ENCODE data around the gene FGD5.
A peak's percentile ranks its signal among the peaks of the same experiment; 100 is the strongest.

FGD5 gene

GRCh38 chr3:14946236-14946635, 127.5 kb downstream of the FGD5 start:
- Histone ChIP-seq H3K18ac (ENCODE audit: low read length) (no peak overlapping the region), H3K23ac (ENCODE audit: low read depth, low read length, poor library complexity) (no peak overlapping the region), H3K14ac (ENCODE audit: low read length) (no peak overlapping the region), H3K4ac (ENCODE audit: low read length) (no peak overlapping the region), H2BK5ac (ENCODE audit: low read length) (no peak overlapping the region), H4K91ac (ENCODE audit: low read depth, low read length, poor library complexity) (no peak overlapping the region), H3K27me3 (ENCODE audit: control insufficient read depth in 3 of 3, insufficient read depth in 3 of 3, low read depth in 1 of 3, low read length in 3 of 3) (no peaks in the 10 kb centered on the region), H3K27ac (replicated peaks; ENCODE audit: low read length) (no peak overlapping the region), H3K4me3 (ENCODE audit: low read length in 2 of 2) (peak overlapping the region in 1 of 2 donors; percentile 78), H4K8ac (ENCODE audit: low read depth, low read length) (no peak overlapping the region), H3K4me1 (ENCODE audit: control insufficient read depth in 2 of 2, insufficient read depth in 1 of 2, low read depth in 1 of 2, low read length in 2 of 2) (peaks cover 5 to 6% of the 10 kb centered on the region in 2 donors), H3K4me2 (ENCODE audit: insufficient read depth, low read length, poor library complexity, severe bottlenecking) (no peak overlapping the region), H2BK120ac (ENCODE audit: low read depth, low read length) (no peak overlapping the region), H2BK12ac (ENCODE audit: low read length) (no peak overlapping the region), H3K79me1 (ENCODE audit: low read depth, low read length) (peaks cover 4% of the 10 kb centered on the region), H2BK15ac (ENCODE audit: low read length) (no peak overlapping the region), H3K9ac (ENCODE audit: low read depth, low read length, poor library complexity) (no peak overlapping the region), H3K36me3 (replicated peaks in 1 of 2; ENCODE audit: control insufficient read depth in 2 of 2, insufficient read depth in 2 of 2, low read length in 2 of 2) (peaks cover 10 to 65% of the 10 kb centered on the region in 2 donors), H2AK5ac (ENCODE audit: low read depth, low read length) (no peak overlapping the region), H2AFZ (ENCODE audit: low read length) (no peak overlapping the region), H3K9me3 (replicated peaks in 1 of 2; ENCODE audit: control insufficient read depth in 2 of 2, insufficient read depth in 1 of 2, low read depth in 1 of 2, low read length in 2 of 2) (no peaks in the 10 kb centered on the region)
- WGBS, 2 donors (ENCODE audit: extremely low coverage in 2 of 2, insufficient read length in 2 of 2, insufficient replicate concordance in 1 of 2) = no CpG with 5 or more reads among the region's 4 CpGs
- no peak for DNase-seq (ENCODE audit: low spot score)

DNA sequence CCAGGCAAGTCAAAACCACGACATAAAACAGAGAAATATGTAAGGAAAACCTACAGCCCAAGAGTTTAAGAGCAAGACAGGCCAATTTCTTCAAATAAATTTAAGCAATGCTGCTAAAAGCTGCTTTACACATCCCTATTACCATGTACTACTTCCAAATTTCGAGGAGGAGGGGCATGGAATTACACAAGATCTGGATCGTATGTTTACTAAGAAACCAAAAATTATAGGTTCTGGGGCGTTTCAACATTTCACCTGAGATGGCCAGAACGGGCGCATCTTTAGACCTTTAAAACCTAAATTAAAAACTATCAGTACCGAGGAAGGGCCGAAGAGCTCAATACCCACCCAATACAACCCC, 128.0 kb downstream of the FGD5 start:
- H3K36me3 ChIP-seq (replicated peaks in 1 of 2; ENCODE audit: control insufficient read depth in 2 of 2, insufficient read depth in 2 of 2, low read length in 2 of 2) = peaks cover 10 to 68% of the 10 kb centered on the region in 2 donors
- H3K79me1 ChIP-seq (ENCODE audit: low read depth, low read length) = peaks cover 4% of the 10 kb centered on the region
- DNase-seq (ENCODE audit: low spot score) = no peak
- peaks cover 5 to 6% of the 10 kb centered on the region in 2 donors for H3K4me1 ChIP-seq (ENCODE audit: control insufficient read depth in 2 of 2, insufficient read depth in 1 of 2, low read depth in 1 of 2, low read length in 2 of 2)
- no peak overlapping the region for H3K14ac ChIP-seq (ENCODE audit: low read length)
- peak overlapping the region; percentile 78 to 90 for H3K4me3 ChIP-seq (ENCODE audit: low read length in 2 of 2)
- H3K18ac ChIP-seq (ENCODE audit: low read length) = no peak overlapping the region
- peak overlapping the region; percentile 98 for H3K9ac ChIP-seq (ENCODE audit: low read depth, low read length, poor library complexity)
- no CpG with 5 or more reads among the region's 8 CpGs for WGBS, 2 donors (ENCODE audit: extremely low coverage in 2 of 2, insufficient read length in 2 of 2, insufficient replicate concordance in 1 of 2)
- peak overlapping the region; percentile 10 for H2AK5ac ChIP-seq (ENCODE audit: low read depth, low read length)
- no peak overlapping the region for H2BK120ac ChIP-seq (ENCODE audit: low read depth, low read length)
- H2BK12ac ChIP-seq (ENCODE audit: low read length) = no peak overlapping the region
- no peak overlapping the region for H4K8ac ChIP-seq (ENCODE audit: low read depth, low read length)
- H2AFZ ChIP-seq (ENCODE audit: low read length) = peak overlapping the region; percentile 92
- peak overlapping the region; percentile 78 for H3K4me2 ChIP-seq (ENCODE audit: insufficient read depth, low read length, poor library complexity, severe bottlenecking)
- H2BK15ac ChIP-seq (ENCODE audit: low read length) = peak overlapping the region; percentile 2
- peak overlapping the region; percentile 55 for H2BK5ac ChIP-seq (ENCODE audit: low read length)
- no peak overlapping the region for H3K4ac ChIP-seq (ENCODE audit: low read length)
- no peaks in the 10 kb centered on the region for H3K9me3 ChIP-seq (replicated peaks in 1 of 2; ENCODE audit: control insufficient read depth in 2 of 2, insufficient read depth in 1 of 2, low read depth in 1 of 2, low read length in 2 of 2)
- no peak overlapping the region for H3K23ac ChIP-seq (ENCODE audit: low read depth, low read length, poor library complexity)
- H4K91ac ChIP-seq (ENCODE audit: low read depth, low read length, poor library complexity) = no peak overlapping the region
- H3K27me3 ChIP-seq (ENCODE audit: control insufficient read depth in 3 of 3, insufficient read depth in 3 of 3, low read depth in 1 of 3, low read length in 3 of 3) = no peaks in the 10 kb centered on the region
- H3K27ac ChIP-seq (replicated peaks; ENCODE audit: low read length) = peak overlapping the region; percentile 86

DNA sequence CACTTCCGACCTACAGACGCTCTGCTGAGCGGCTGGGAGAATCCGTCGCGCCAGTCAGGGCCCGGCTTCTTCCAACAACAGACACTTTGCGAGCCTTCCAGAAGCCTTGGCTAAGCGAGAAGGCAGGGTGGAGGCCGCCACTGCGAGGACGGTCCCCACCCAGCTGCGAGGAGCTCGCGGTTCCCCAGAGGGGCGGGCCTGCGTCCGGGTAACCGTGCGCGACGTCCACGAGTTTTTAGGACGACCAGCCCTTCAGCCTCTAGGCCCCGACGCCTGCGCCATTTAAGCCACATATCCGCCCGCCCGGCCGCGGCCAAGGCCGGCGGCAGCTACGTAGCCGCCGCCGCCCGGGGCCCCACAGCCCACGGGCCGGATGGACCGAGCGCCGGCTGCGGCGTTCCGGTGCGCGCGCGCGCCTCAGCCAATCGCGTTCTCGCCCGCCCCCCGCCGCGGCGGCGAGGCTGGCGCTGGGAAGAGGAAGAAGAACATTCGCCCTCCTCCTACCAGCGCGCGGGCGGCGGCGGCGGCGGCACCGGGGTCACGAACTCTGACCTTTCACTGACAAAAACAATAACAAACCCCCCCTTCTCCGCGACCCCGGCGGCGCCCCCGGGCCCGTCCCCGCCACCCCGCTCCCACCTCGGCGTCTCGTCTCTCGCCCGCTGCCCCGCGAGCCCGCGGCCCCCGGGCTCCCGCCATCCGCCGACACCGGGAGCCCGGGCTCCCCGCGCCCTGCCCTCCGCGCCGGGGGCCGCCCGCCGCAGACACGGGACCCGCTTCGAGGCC, 128.5 kb downstream of the FGD5 start, which contains the start of gene NR2C2:
NR2C2 (plus strand) TSS at position 484 of the 786 bp plus-strand sequence. CDS start 56,332 bp downstream, outside the sequence.
- Histone ChIP-seq H3K4me3 (ENCODE audit: low read length in 2 of 2) (peak within 1 kb of the TSS; percentile 78 to 90), H2BK15ac (ENCODE audit: low read length) (peak within 1 kb of the TSS; percentile 2), H3K4me2 (ENCODE audit: insufficient read depth, low read length, poor library complexity, severe bottlenecking) (peak within 1 kb of the TSS; percentile 78), H2BK12ac (ENCODE audit: low read length) (peak within 1 kb of the TSS; percentile 46), H4K8ac (ENCODE audit: low read depth, low read length) (no peak within 1 kb of the TSS), H3K18ac (ENCODE audit: low read length) (peak within 1 kb of the TSS; percentile 95), H2BK120ac (ENCODE audit: low read depth, low read length) (peak within 1 kb of the TSS; percentile 85), H3K27ac (replicated peaks; ENCODE audit: low read length) (peak within 1 kb of the TSS; percentile 100), H2AFZ (ENCODE audit: low read length) (peak within 1 kb of the TSS; percentile 92), H3K27me3 (ENCODE audit: control insufficient read depth in 3 of 3, insufficient read depth in 3 of 3, low read depth in 1 of 3, low read length in 3 of 3) (no peaks in the 10 kb centered on the region), H3K4me1 (ENCODE audit: control insufficient read depth in 2 of 2, insufficient read depth in 1 of 2, low read depth in 1 of 2, low read length in 2 of 2) (peaks cover 5 to 6% of the 10 kb centered on the region in 2 donors), H3K14ac (ENCODE audit: low read length) (peak within 1 kb of the TSS; percentile 84), H2AK5ac (ENCODE audit: low read depth, low read length) (peak within 1 kb of the TSS; percentile 10), H3K79me1 (ENCODE audit: low read depth, low read length) (peaks cover 4% of the 10 kb centered on the region), H4K91ac (ENCODE audit: low read depth, low read length, poor library complexity) (no peak within 1 kb of the TSS), H2BK5ac (ENCODE audit: low read length) (peak within 1 kb of the TSS; percentile 85), H3K4ac (ENCODE audit: low read length) (no peak within 1 kb of the TSS), H3K23ac (ENCODE audit: low read depth, low read length, poor library complexity) (peak within 1 kb of the TSS; percentile 95), H3K9ac (ENCODE audit: low read depth, low read length, poor library complexity) (peak within 1 kb of the TSS; percentile 98), H3K9me3 (replicated peaks in 1 of 2; ENCODE audit: control insufficient read depth in 2 of 2, insufficient read depth in 1 of 2, low read depth in 1 of 2, low read length in 2 of 2) (no peaks in the 10 kb centered on the region), H3K36me3 (replicated peaks in 1 of 2; ENCODE audit: control insufficient read depth in 2 of 2, insufficient read depth in 2 of 2, low read length in 2 of 2) (peaks cover 10 to 70% of the 10 kb centered on the region in 2 donors)
- peak; percentile 77 for DNase-seq (ENCODE audit: low spot score)
- WGBS, 2 donors (ENCODE audit: extremely low coverage in 2 of 2, insufficient read length in 2 of 2, insufficient replicate concordance in 1 of 2) = no CpG with 5 or more reads among the region's 108 CpGs

DNA sequence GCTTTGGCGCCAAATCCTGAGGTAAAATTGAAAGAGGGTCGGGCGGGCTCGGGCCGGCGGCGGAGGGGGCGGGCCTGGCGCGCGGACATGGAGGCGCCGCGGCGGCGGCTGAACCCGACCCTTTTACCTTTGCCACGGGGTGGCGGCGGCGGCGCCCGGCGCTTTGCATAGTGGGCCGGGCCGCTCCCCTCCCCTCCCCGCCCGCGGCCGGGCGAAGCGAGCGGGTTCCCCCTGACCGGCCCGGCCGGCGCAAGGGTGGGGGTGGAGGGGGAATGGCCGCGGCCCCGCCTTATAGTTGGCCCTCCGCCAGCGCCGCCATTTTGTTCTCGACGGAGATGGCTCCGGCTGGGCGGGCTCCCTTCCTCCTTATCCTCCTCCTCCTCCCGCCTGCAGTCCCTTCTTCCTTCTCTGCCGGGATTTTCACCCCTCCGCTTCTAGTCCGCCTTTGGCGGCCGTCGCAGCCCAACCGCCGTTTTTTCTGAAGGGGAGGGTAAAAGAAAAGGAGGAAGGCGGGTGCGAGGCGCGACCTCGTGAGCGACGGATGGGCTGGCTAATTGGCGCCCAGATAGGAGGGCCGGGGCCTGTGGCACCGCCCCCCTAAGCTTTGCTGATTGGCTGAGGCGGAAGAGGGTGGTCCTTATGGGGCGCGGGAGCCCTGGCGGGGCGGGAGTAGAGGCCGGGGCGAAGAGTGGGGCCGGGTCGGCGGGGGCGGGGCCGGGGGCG, 129.3 kb downstream of the FGD5 start:
- H3K14ac ChIP-seq (ENCODE audit: low read length) = no peak overlapping the region
- no peak overlapping the region for H4K8ac ChIP-seq (ENCODE audit: low read depth, low read length)
- no peak overlapping the region for H2BK120ac ChIP-seq (ENCODE audit: low read depth, low read length)
- peak overlapping the region; percentile 78 to 90 for H3K4me3 ChIP-seq (ENCODE audit: low read length in 2 of 2)
- H3K27me3 ChIP-seq (ENCODE audit: control insufficient read depth in 3 of 3, insufficient read depth in 3 of 3, low read depth in 1 of 3, low read length in 3 of 3) = no peaks in the 10 kb centered on the region
- peak; percentile 97 for DNase-seq (ENCODE audit: low spot score)
- peaks cover 4% of the 10 kb centered on the region for H3K79me1 ChIP-seq (ENCODE audit: low read depth, low read length)
- H3K36me3 ChIP-seq (replicated peaks in 1 of 2; ENCODE audit: control insufficient read depth in 2 of 2, insufficient read depth in 2 of 2, low read length in 2 of 2) = peaks cover 10 to 68% of the 10 kb centered on the region in 2 donors
- no peak overlapping the region for H3K4me2 ChIP-seq (ENCODE audit: insufficient read depth, low read length, poor library complexity, severe bottlenecking)
- H3K4me1 ChIP-seq (ENCODE audit: control insufficient read depth in 2 of 2, insufficient read depth in 1 of 2, low read depth in 1 of 2, low read length in 2 of 2) = peaks cover 5 to 6% of the 10 kb centered on the region in 2 donors
- H3K9me3 ChIP-seq (replicated peaks in 1 of 2; ENCODE audit: control insufficient read depth in 2 of 2, insufficient read depth in 1 of 2, low read depth in 1 of 2, low read length in 2 of 2) = no peaks in the 10 kb centered on the region
- peak overlapping the region; percentile 100 for H3K27ac ChIP-seq (replicated peaks; ENCODE audit: low read length)
- H2BK5ac ChIP-seq (ENCODE audit: low read length) = peak overlapping the region; percentile 85
- peak overlapping the region; percentile 92 for H2AFZ ChIP-seq (ENCODE audit: low read length)
- peak overlapping the region; percentile 73 for H3K9ac ChIP-seq (ENCODE audit: low read depth, low read length, poor library complexity)
- no CpG with 5 or more reads among the region's 79 CpGs for whole genome bisulfite sequencing, 2 donors (ENCODE audit: extremely low coverage in 2 of 2, insufficient read length in 2 of 2, insufficient replicate concordance in 1 of 2)
- no peak overlapping the region for H4K91ac ChIP-seq (ENCODE audit: low read depth, low read length, poor library complexity)
- no peak overlapping the region for H2BK12ac ChIP-seq (ENCODE audit: low read length)
- no peak overlapping the region for H2BK15ac ChIP-seq (ENCODE audit: low read length)
- H2AK5ac ChIP-seq (ENCODE audit: low read depth, low read length) = no peak overlapping the region
- peak overlapping the region; percentile 94 for H3K18ac ChIP-seq (ENCODE audit: low read length)
- no peak overlapping the region for H3K4ac ChIP-seq (ENCODE audit: low read length)
- peak overlapping the region; percentile 62 for H3K23ac ChIP-seq (ENCODE audit: low read depth, low read length, poor library complexity)

Data from neuronal stem cell (in vitro differentiated cells).